ENCODE results near the gene MCM10.
A peak's percentile ranks its signal among the peaks of the same experiment; 100 is the strongest.

The MCM10 gene

GRCh38 chr10:13167568-13167967, 6.2 kb downstream of the MCM10 start:
- no peak for DNase-seq

- DNase-seq, result no peak
Measured at GRCh38 chr10:13168781-13169180, 7.4 kb downstream of the MCM10 start.

- DNase-seq, result no peak
Measured at GRCh38 chr10:13173616-13174015, 12.3 kb downstream of the MCM10 start.

- no peak for DNase-seq
Measured at GRCh38 chr10:13180788-13181187, 19.4 kb downstream of the MCM10 start.

- DNase-seq, result no peak
Measured at GRCh38 chr10:13182424-13182823, 21.1 kb downstream of the MCM10 start.

GRCh38 chr10:13183625-13184024, 22.3 kb downstream of the MCM10 start:
- no peak for DNase-seq

GRCh38 chr10:13184276-13184675, 22.9 kb downstream of the MCM10 start:
- no peak for DNase-seq

- no peak for DNase-seq
Measured at GRCh38 chr10:13184730-13185514, 23.6 kb downstream of the MCM10 start.

GRCh38 chr10:13187135-13187534, 25.8 kb downstream of the MCM10 start:
- DNase-seq, result no peak

- DNase-seq, result no peak
Measured at GRCh38 chr10:13188593-13188992, 27.2 kb downstream of the MCM10 start.

- peak; percentile 25 for DNase-seq
Measured at GRCh38 chr10:13189961-13190360, 28.6 kb downstream of the MCM10 start.

GRCh38 chr10:13190816-13191215, 29.5 kb downstream of the MCM10 start:
- DNase-seq, result no peak

- DNase-seq, result no peak
Measured at GRCh38 chr10:13191362-13191761, 30.0 kb downstream of the MCM10 start.

- no peak for DNase-seq
Measured at GRCh38 chr10:13193637-13194036, 32.3 kb downstream of the MCM10 start.

- no peak for DNase-seq
Measured at GRCh38 chr10:13195016-13195415, 33.7 kb downstream of the MCM10 start.

- no peak for DNase-seq
Measured at GRCh38 chr10:13201132-13201531, 39.8 kb downstream of the MCM10 start.

- no peak for DNase-seq
Measured at GRCh38 chr10:13206091-13206490, 44.7 kb downstream of the MCM10 start.

- no peak for DNase-seq
Measured at GRCh38 chr10:13206546-13207443, 45.4 kb downstream of the MCM10 start.

GRCh38 chr10:13213163-13213562, 51.8 kb downstream of the MCM10 start:
- no peak for DNase-seq

GRCh38 chr10:13218878-13219277, 57.5 kb downstream of the MCM10 start:
- DNase-seq, result no peak

GRCh38 chr10:13219685-13220670, 58.6 kb downstream of the MCM10 start:
- peak; percentile 57 for DNase-seq

GRCh38 chr10:13221572-13221971, 60.2 kb downstream of the MCM10 start:
- DNase-seq, result no peak

GRCh38 chr10:13222151-13222550, 60.8 kb downstream of the MCM10 start:
- DNase-seq, result no peak
